HepG2 (cell line): ENCODE data around the gene CALML5. TPM values are rescaled to one million over a fixed set of nuclear protein-coding genes. Genes with fewer than 3 reads are reported as not detected.

Experiments used
- ATAC-seq: fragments of 200-7000 bp; cut with Tn5 transposase; 3 replicates; pipeline ENCODE4 v1.9.1; 2020; ENCODE audit warnings: mild to moderate bottlenecking, moderate library complexity
- BruUV-seq: library from RNA; stranded (reverse); fragments of 400-500 nt; replicated peaks from 2 replicates; lab custom pipeline; 2021; lab: Mats Ljungman, UMichigan
- CTCF ChIA-PET: fragments of 300-600 bp; formaldehyde crosslinking; extraction: SDS; loops from one replicate; lab custom pipeline; 2021; ENCODE audit warnings: low total read pairs, inconsistent platforms, low intra/inter-chr PET ratio; lab: Yijun Ruan, JAX
- POLR2A ChIA-PET: fragments of 350-600 bp; sonication (Branson Sonifier 250); formaldehyde crosslinking; loops from one replicate; lab custom pipeline; 2020; ENCODE audit warnings: antibody characterized with exemption, inconsistent platforms; lab: Yijun Ruan, JAX
- DNase-seq: peaks from one replicate; pipeline ENCODE4 v3.0.0-alpha.2; 2015; ENCODE audit warnings: low spot score
- FAIRE-seq: peaks from 3 replicates; lab custom pipeline; 2011; peaks lifted over from hg19 to GRCh38; lab: Jason Lieb, UNC
- H2AFZ ChIP-seq: one replicate; pipeline ENCODE4 v1.6.1; 2011; ENCODE audit warnings: low read length, inconsistent platforms
- H3K27ac ChIP-seq: fragments of 300-600 bp; 3 replicates; pipeline ENCODE4 v1.8.0; 2011; ENCODE audit warnings: mixed run types, mild to moderate bottlenecking, mixed read lengths, low read length, inconsistent platforms; ENCODE audit not compliant: insufficient read depth; ENCODE audit errors: extremely low read length
- H3K27me3 ChIP-seq, 2 experiments: fragments of 200-600 bp in 1 of 2; 2 replicates in 1 of 2; 3 replicates in 1 of 2; pipeline versions ENCODE4 v1.6.0 to v1.8.0; 2011; ENCODE audit warnings: low read length in 2 of 2, mild to moderate bottlenecking in 2 of 2, moderate library complexity in 2 of 2, inconsistent platforms in 1 of 2; ENCODE audit not compliant: insufficient read depth in 2 of 2, control insufficient read depth in 1 of 2
- H3K36me3 ChIP-seq, 2 experiments: fragments of 200-600 bp in 1 of 2; replicated peaks in 1 of 2; 2 replicates in 1 of 2; 3 replicates in 1 of 2; pipeline versions ENCODE4 v1.5.1 to v1.8.0; 2011; ENCODE audit warnings: low read length in 2 of 2, inconsistent platforms in 1 of 2; ENCODE audit not compliant: insufficient read depth in 2 of 2, control insufficient read depth in 1 of 2
- H3K4me1 ChIP-seq: 2 replicates; pipeline ENCODE4 v1.5.1; 2012; ENCODE audit warnings: low read length, inconsistent platforms; ENCODE audit not compliant: insufficient read depth
- H3K4me2 ChIP-seq: 2 replicates; pipeline ENCODE4 v1.6.0; 2011; ENCODE audit warnings: low read depth, low read length, inconsistent platforms
- H3K4me3 ChIP-seq, 3 experiments: fragments of 200-600 bp in 1 of 3; sonication (generic), shearing (Covaris generic) in 1 of 3; replicated peaks in 1 of 3; 2 replicates each; pipeline ENCODE4 v1.5.1; 2011 to 2016; ENCODE audit warnings: low read length in 3 of 3, inconsistent platforms in 2 of 3, low read depth in 2 of 3, mild to moderate bottlenecking in 2 of 3, control low read depth in 1 of 3, mixed read lengths in 1 of 3; ENCODE audit not compliant: insufficient read depth in 1 of 3
- H3K79me2 ChIP-seq: one replicate; pipeline ENCODE4 v1.6.1; 2011; ENCODE audit warnings: low read length, inconsistent platforms; ENCODE audit not compliant: insufficient read depth
- H3K9ac ChIP-seq: 2 replicates; pipeline ENCODE4 v1.6.0; 2011; ENCODE audit warnings: mild to moderate bottlenecking, low read depth, low read length, inconsistent platforms; ENCODE audit not compliant: insufficient read depth
- H3K9me3 ChIP-seq: 2 replicates; pipeline ENCODE4 v1.5.1; 2012; ENCODE audit warnings: mild to moderate bottlenecking, low read length
- H4K20me1 ChIP-seq: 2 replicates; pipeline ENCODE4 v1.6.0; 2011; ENCODE audit warnings: inconsistent platforms, mild to moderate bottlenecking, low read length, moderate library complexity; ENCODE audit not compliant: insufficient read depth
- KDM5B ChIP-seq: sonication (generic); formaldehyde crosslinking; IDR thresholded peaks from 2 replicates; pipeline ENCODE4 v1.4.0; 2020; ENCODE audit warnings: missing genetic modification reagents, mild to moderate bottlenecking, borderline replicate concordance
- MATR3 ChIP-seq: sonication (generic); formaldehyde crosslinking; IDR thresholded peaks from 2 replicates; pipeline ENCODE4 v1.4.0; 2020; ENCODE audit warnings: missing genetic modification reagents
- RAD51 ChIP-seq: fragments of 450-650 bp; IDR thresholded peaks from 2 replicates; pipeline ENCODE4 v1.6.1; 2016; ENCODE audit warnings: borderline replicate concordance
- REL ChIP-seq: sonication (generic); formaldehyde crosslinking; conservative IDR thresholded peaks from 2 replicates; pipeline ENCODE4 v1.8.0; 2022; ENCODE audit warnings: mild to moderate bottlenecking, missing genetic modification reagents, moderate library complexity
- SCMH1 ChIP-seq: sonication (generic); formaldehyde crosslinking; IDR thresholded peaks from 2 replicates; pipeline ENCODE4 v1.9.0; 2021; ENCODE audit warnings: missing genetic modification reagents, mild to moderate bottlenecking, borderline replicate concordance
- TGIF2 ChIP-seq: IDR thresholded peaks from 2 replicates; pipeline ENCODE4 v1.6.1; 2016; ENCODE audit warnings: control low read depth, missing compliant biosample characterization
- ZFP36L2 ChIP-seq: sonication (generic); formaldehyde crosslinking; IDR thresholded peaks from 2 replicates; pipeline ENCODE4 v1.4.0; 2020; ENCODE audit warnings: missing genetic modification reagents
- ZKSCAN5 ChIP-seq: sonication (generic); formaldehyde crosslinking; IDR thresholded peaks from 2 replicates; pipeline ENCODE4 v1.5.1; 2020; ENCODE audit warnings: mild to moderate bottlenecking, missing genetic modification reagents
- ZNF263 ChIP-seq: sonication (generic); formaldehyde crosslinking; IDR thresholded peaks from 2 replicates; pipeline ENCODE4 v1.4.0; 2020; ENCODE audit warnings: missing genetic modification reagents
- ZNF546 ChIP-seq: sonication (generic); formaldehyde crosslinking; conservative IDR thresholded peaks from 2 replicates; pipeline ENCODE4 v1.8.1; 2023; ENCODE audit warnings: mild to moderate bottlenecking, missing genetic modification reagents
- ZNF724P ChIP-seq: sonication (generic); formaldehyde crosslinking; IDR thresholded peaks from 2 replicates; pipeline ENCODE4 v1.8.0; 2022; ENCODE audit warnings: missing genetic modification reagents, borderline replicate concordance
- WGBS: methylation state at CpG from one replicate; pipeline ENCODE4 v1.1.6; 2017; ENCODE audit warnings: low lambda C conversion rate; 5-methylcytosine and 5-hydroxymethylcytosine counted together
- in situ Hi-C: cut with HindIII; loops from 2 replicates; pipeline ENCODE4 v1.10.0; 2017; ENCODE audit warnings: low pct_unique_long_range_greater_than_20kb; ENCODE audit not compliant: extremely low pct_ligation_motif_present
- intact Hi-C: fragments of 100-400 bp; cut with micrococcal nuclease; formaldehyde crosslinking; loops from one replicate; pipeline ENCODE4 v1.10.0; 2022; ENCODE audit not compliant: unreplicated experiment
- polyA plus RNA-seq, 8 experiments: library from polyadenylated mRNA; depleted of rRNA in 3 of 8; stranded (reverse) in 7 of 8; unstranded in 1 of 8; fragments of >200 nt; fragmentation: Illumina TruSeq in 4 of 8; extraction: Trizol in 4 of 8; gene quantifications; 2 replicates each; pipeline versions ENCODE4 v1.2.1 to v1.2.3, GENCODE V29; 2011 to 2016; ENCODE audit warnings: low read depth in 4 of 8, missing spikeins in 1 of 8, mixed read lengths in 1 of 8; ENCODE audit not compliant: insufficient read depth in 1 of 8
- total RNA-seq, 5 experiments: library from RNA; depleted of rRNA; stranded (reverse); fragments of >200 nt; fragmentation: Illumina TruSeq; extraction: Trizol; gene quantifications; 2 replicates each; pipeline ENCODE4 v1.2.3, GENCODE V29; 2016; ENCODE audit warnings: low read depth in 1 of 5
- TF ChIP-seq, protein P1 (sequence below): sonication (generic); formaldehyde crosslinking; IDR thresholded peaks from 2 replicates; pipeline ENCODE4 v1.9.0; 2021; ENCODE audit warnings: missing genetic modification reagents, borderline replicate concordance
- TF ChIP-seq, protein P2 (sequence below): IDR thresholded peaks from 2 replicates; pipeline ENCODE4 v1.6.1; 2012; ENCODE audit warnings: low read length, improper control_type of control experiment

The CALML5 gene
- total and polyA plus RNA-seq, 2 of the 13 experiments (the other 11 are each of a cell fraction or from before 2014, with no cell fraction given) = not detected

DNA sequence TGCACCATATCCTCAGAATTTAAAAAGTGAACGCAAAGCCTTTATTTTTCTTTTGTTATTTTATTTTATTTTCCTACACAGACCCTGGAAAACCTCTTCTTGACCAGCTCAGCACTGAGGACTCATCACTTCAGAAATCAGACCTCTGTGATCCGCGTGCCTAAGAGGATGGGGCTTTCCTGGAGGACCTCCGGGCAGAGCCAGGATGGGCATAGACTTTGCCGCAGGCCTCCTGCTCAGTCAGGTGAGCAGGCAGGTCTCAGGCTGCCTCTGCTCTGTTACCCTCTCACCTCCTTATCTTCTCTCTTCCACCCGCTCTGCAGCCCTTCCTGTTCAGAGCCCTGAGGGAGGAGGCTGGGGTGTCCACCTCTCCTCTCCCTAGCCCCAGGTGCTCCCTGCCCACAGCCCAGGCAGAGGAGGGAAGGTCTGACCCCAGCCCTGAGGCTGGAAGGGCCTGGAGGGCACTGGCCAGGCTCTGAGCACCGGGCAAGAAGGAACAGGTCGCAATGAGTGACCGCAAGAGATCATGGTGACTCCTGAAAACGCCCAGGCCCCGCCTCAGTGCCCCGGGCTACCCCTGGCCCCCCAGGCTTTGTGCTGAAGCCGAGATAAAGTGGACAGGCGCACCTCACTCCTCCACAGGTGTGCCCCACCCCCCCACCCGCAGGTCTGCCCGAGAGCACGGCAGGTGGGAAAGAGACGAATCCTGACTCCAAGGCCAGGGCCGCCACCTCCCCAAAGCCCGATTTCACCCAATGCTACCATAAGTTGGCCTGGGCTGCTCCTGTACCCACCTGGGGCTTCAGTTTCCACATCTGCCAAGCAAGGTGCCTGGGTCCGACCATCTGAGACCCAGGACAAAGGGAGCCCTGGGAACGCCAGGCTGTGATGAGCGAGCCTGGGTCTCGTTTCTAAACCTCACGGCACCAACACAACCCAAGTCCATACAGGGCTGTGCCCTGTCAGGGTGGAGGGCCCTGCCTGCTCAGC, 2.8 kb downstream of the CALML5 start:
- in situ Hi-C loops (no loop called here), intact Hi-C loops (no loop called here)
- no TSS peak for BruUV-seq
- no peak for FAIRE-seq
- ChIA-PET POLR2A (no interaction called here), CTCF (no interaction called here)
- no peak overlapping the region for H3K9ac ChIP-seq
- no peak overlapping the region for H3K27ac ChIP-seq
- H3K9me3 ChIP-seq = peaks cover 11% of the 10 kb centered on the region; the same call in 1 of the 2 replicates
- peaks cover 68% of the 10 kb centered on the region for H3K4me1 ChIP-seq
- H3K4me2 ChIP-seq = peak overlapping the region; percentile 68
- no peak for DNase-seq
- peaks cover 0 to 28% of the 10 kb centered on the region in 2 experiments; a peak in 2 of 5 replicates for H3K27me3 ChIP-seq
- no peaks in the 10 kb centered on the region for H3K36me3 ChIP-seq
- peak; percentile 14 for ATAC-seq
- H2AFZ ChIP-seq = no peak overlapping the region
- H4K20me1 ChIP-seq = no peaks in the 10 kb centered on the region
- peak; percentile 83 for TF ChIP-seq ZNF263 (CRISPR knock-in tag)
- no peak for TF ChIP-seq ZNF546 (CRISPR knock-in tag)
- no peak for TF ChIP-seq TGIF2 (CRISPR knock-in tag)
- peak; percentile 82 for TF ChIP-seq ZKSCAN5 (CRISPR knock-in tag)
- H3K79me2 ChIP-seq = no peaks in the 10 kb centered on the region
- peak overlapping the region in 2 of 3 experiments; percentile 13 to 50; a peak in 2 of 6 replicates for H3K4me3 ChIP-seq
- 41% methylated on average over 7 of the region's 25 CpGs for WGBS

DNA sequence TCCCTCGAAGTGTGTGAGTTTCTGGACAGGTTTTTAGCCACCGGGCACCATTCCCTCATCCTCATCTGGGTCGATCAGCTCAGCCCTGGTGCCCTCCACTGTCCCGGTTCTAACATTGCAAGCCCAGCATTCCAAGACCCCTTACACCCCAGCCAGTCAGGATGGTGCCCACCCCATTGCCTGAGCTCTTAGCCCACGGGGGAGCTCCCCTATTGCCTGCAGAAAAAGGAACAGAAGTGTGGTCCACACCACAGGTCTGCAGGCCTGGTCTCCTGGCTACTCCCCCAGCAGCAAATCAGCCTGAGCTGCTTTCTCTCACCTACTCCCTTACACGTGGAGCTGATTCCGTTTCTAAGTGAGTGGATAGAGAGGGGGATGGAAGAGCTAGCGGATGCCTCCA, 4.8 kb downstream of the CALML5 start:
- Histone ChIP-seq H3K9ac (no peak overlapping the region), H3K79me2 (no peaks in the 10 kb centered on the region), H3K4me2 (no peak overlapping the region), H3K36me3 (no peaks in the 10 kb centered on the region), H4K20me1 (no peaks in the 10 kb centered on the region), H2AFZ (no peak overlapping the region), H3K9me3 (peaks cover 11% of the 10 kb centered on the region; the same call in 1 of the 2 replicates), H3K27me3 (peaks cover 0 to 18% of the 10 kb centered on the region in 2 experiments; a peak in 2 of 5 replicates), H3K4me1 (peaks cover 49% of the 10 kb centered on the region), H3K27ac (no peak overlapping the region), H3K4me3 (no peak overlapping the region)
- ChIA-PET CTCF (no interaction called here), POLR2A (interaction anchor here (1.3 kb wide), 1 partner anchor 54 kb away, joined by 6 read pairs; no protein-coding TSS in a partner anchor)
- no TSS peak for BruUV-seq
- in situ Hi-C loops = no loop called here
- no peak for DNase-seq
- intact Hi-C loops = no loop called here
- FAIRE-seq = no peak
- 60% methylated on average over 7 of the region's 8 CpGs for WGBS
- no peak for ATAC-seq
- TF ChIP-seq ZFP36L2 (CRISPR knock-in tag) = no peak
- no peak for TF ChIP-seq KDM5B (CRISPR knock-in tag)
- TF ChIP-seq REL = no peak
- TF ChIP-seq, protein P1, sequence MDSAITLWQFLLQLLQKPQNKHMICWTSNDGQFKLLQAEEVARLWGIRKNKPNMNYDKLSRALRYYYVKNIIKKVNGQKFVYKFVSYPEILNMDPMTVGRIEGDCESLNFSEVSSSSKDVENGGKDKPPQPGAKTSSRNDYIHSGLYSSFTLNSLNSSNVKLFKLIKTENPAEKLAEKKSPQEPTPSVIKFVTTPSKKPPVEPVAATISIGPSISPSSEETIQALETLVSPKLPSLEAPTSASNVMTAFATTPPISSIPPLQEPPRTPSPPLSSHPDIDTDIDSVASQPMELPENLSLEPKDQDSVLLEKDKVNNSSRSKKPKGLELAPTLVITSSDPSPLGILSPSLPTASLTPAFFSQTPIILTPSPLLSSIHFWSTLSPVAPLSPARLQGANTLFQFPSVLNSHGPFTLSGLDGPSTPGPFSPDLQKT = no peak
- TF ChIP-seq, protein P2, sequence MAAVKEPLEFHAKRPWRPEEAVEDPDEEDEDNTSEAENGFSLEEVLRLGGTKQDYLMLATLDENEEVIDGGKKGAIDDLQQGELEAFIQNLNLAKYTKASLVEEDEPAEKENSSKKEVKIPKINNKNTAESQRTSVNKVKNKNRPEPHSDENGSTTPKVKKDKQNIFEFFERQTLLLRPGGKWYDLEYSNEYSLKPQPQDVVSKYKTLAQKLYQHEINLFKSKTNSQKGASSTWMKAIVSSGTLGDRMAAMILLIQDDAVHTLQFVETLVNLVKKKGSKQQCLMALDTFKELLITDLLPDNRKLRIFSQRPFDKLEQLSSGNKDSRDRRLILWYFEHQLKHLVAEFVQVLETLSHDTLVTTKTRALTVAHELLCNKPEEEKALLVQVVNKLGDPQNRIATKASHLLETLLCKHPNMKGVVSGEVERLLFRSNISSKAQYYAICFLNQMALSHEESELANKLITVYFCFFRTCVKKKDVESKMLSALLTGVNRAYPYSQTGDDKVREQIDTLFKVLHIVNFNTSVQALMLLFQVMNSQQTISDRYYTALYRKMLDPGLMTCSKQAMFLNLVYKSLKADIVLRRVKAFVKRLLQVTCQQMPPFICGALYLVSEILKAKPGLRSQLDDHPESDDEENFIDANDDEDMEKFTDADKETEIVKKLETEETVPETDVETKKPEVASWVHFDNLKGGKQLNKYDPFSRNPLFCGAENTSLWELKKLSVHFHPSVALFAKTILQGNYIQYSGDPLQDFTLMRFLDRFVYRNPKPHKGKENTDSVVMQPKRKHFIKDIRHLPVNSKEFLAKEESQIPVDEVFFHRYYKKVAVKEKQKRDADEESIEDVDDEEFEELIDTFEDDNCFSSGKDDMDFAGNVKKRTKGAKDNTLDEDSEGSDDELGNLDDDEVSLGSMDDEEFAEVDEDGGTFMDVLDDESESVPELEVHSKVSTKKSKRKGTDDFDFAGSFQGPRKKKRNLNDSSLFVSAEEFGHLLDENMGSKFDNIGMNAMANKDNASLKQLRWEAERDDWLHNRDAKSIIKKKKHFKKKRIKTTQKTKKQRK = no peak
- TF ChIP-seq ZNF724P (CRISPR knock-in tag) = no peak
- no peak for TF ChIP-seq ZNF263 (CRISPR knock-in tag)
- TF ChIP-seq SCMH1 (CRISPR knock-in tag) = no peak
- TF ChIP-seq RAD51 = no peak
- no peak for TF ChIP-seq MATR3 (CRISPR knock-in tag)
